ENCODE results near the gene APEX1. TPM values are rescaled to one million over a fixed set of nuclear protein-coding genes. Genes with fewer than 3 reads are reported as not detected.

Gene APEX1
- total RNA-seq, 1 experiment from 2014 or later, result 113 TPM

DNA sequence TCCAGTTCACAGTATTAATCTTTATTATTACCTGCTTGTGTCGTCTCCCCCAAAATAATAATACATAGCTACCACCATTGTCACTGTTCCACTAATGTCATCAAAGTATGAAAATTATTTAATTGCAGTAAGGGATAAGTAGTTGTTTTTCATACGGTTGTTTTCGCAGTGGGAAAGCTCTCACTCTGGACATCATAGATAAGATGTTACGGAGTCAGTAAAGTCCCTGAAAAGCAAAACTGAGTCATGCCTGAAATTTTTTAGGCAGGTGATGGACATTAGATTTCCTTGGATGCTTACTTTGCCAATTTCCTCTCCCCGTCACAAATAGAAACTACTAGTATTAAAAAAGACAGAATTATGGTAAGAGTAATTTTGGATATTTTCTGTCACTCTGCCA lies 27.4 kb downstream of the APEX1 start:
- Histone ChIP-seq H3K79me2 (ENCODE audit: low read depth) (no peaks in the 10 kb centered on the region), H3K27ac (no peak overlapping the region), H3K9me2 (ENCODE audit: insufficient read depth) (no peaks in the 10 kb centered on the region), H4K20me1 (ENCODE audit: insufficient read depth) (no peaks in the 10 kb centered on the region), H3K4me1 (replicated peaks; ENCODE audit: insufficient read depth) (no peaks in the 10 kb centered on the region), H3K27me3 (ENCODE audit: insufficient read depth, low read depth) (no peaks in the 10 kb centered on the region), H3K4me2 (no peak overlapping the region), H3K4me3 (no peak overlapping the region), H2AFZ (no peak overlapping the region), H3K36me3 (ENCODE audit: low read depth) (no peaks in the 10 kb centered on the region), H3K9me3 (ENCODE audit: insufficient read depth, low read depth) (no peaks in the 10 kb centered on the region), H3F3A (ENCODE audit: insufficient read depth, low read depth) (no peaks in the 10 kb centered on the region)
- CTCF ChIA-PET, result interaction anchor here (0.5 kb wide), 1 partner anchor 19 kb away, joined by 3 read pairs; no protein-coding TSS in a partner anchor
- no TSS peak for BruUV-seq (replicated peaks)
- no peak for TF ChIP-seq EZH2 (IDR thresholded peaks at IDR 0.05; ENCODE audit: low read depth)
- no peak for TF ChIP-seq CTCF (conservative IDR thresholded peaks at IDR 0.05)
- intact Hi-C loops (cut with micrococcal nuclease; ENCODE audit: unreplicated experiment), result no loop called here
- DNase-seq, result no peak
- POLR2A ChIA-PET (ENCODE audit: unreplicated experiment), result no interaction called here

DNA sequence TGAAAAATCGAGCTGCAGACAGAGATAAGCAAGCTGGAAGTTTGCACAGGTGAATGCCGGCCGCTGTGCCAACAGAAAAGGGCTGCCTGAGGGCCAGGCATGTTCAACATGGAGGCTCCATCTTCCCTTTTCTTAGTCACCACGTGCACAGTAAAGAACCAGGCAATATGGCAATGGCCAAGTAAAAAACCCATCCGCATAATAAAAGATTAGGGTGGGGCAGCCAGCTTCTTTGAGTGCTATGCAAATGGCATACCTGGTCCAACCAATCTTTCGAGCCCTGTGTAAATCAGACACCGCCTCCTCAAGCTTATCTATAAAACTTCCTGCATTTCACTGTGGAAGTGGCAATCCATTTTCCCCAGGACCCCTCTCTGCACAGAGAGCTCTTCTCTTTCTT lies 30.9 kb downstream of the APEX1 start:
- ChIA-PET POLR2A (ENCODE audit: unreplicated experiment) (no interaction called here), CTCF (no interaction called here)
- H2AFZ ChIP-seq, result no peak overlapping the region
- intact Hi-C loops (cut with micrococcal nuclease; ENCODE audit: unreplicated experiment), result no loop called here
- DNase-seq, result no peak
- no peaks in the 10 kb centered on the region for H4K20me1 ChIP-seq (ENCODE audit: insufficient read depth)
- TF ChIP-seq EZH2 (IDR thresholded peaks at IDR 0.05; ENCODE audit: low read depth), result no peak
- no peak for TF ChIP-seq CTCF (conservative IDR thresholded peaks at IDR 0.05)
- H3K27ac ChIP-seq, result no peak overlapping the region
- H3K9me2 ChIP-seq (ENCODE audit: insufficient read depth), result no peaks in the 10 kb centered on the region
- peaks cover 12% of the 10 kb centered on the region for H3K4me1 ChIP-seq (replicated peaks; ENCODE audit: insufficient read depth)
- no peaks in the 10 kb centered on the region for H3K79me2 ChIP-seq (ENCODE audit: low read depth)
- H3K36me3 ChIP-seq (ENCODE audit: low read depth), result no peaks in the 10 kb centered on the region
- H3K4me2 ChIP-seq, result no peak overlapping the region
- no peaks in the 10 kb centered on the region for H3K27me3 ChIP-seq (ENCODE audit: insufficient read depth, low read depth)
- no peaks in the 10 kb centered on the region for H3F3A ChIP-seq (ENCODE audit: insufficient read depth, low read depth)
- H3K9me3 ChIP-seq (ENCODE audit: insufficient read depth, low read depth), result no peaks in the 10 kb centered on the region
- no TSS peak for BruUV-seq (replicated peaks)
- no peak overlapping the region for H3K4me3 ChIP-seq

DNA sequence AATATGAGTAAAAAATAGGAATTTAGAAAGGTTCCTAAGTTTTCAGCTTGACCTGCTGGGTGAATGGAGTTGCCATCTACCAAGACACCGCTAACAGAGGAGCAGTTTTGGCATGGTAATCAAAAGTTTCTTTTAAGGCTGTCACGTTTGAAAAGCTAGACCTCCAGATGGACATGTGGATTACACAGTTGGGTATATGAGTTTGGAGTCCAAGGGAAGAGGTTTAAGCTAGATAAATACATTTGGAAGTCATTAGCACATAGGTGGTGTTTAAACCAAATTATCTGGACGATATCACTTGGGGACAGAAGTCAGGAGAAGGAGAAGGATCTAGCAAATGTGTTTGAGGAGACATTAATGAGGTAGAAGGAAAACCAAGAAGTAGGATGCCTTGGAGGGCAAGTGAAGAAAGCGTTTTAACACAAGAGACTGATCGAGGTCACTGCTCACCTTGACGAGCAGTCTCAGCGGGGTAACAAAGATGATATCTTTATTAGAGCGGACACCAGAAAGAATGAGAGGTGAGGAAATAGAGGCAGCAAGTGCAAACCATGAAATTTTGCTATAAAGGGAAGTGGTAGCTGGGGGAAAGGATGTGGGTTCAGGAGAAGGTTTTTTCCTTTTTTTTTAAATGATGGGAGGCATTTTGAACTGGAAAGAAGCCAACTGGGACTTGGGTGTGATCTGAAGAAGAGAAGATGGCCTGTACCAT lies 31.8 kb downstream of the APEX1 start:
- no peak overlapping the region for H3K4me3 ChIP-seq
- CTCF ChIA-PET, result no interaction called here
- POLR2A ChIA-PET (ENCODE audit: unreplicated experiment), result no interaction called here

More for the DNA sequence above, 31.8 kb downstream of the APEX1 start:
- Histone ChIP-seq H3K4me1 (replicated peaks; ENCODE audit: insufficient read depth) (peaks cover 12% of the 10 kb centered on the region), H2AFZ (no peak overlapping the region), H3K27me3 (ENCODE audit: insufficient read depth, low read depth) (no peaks in the 10 kb centered on the region), H4K20me1 (ENCODE audit: insufficient read depth) (no peaks in the 10 kb centered on the region), H3K79me2 (ENCODE audit: low read depth) (no peaks in the 10 kb centered on the region), H3K36me3 (ENCODE audit: low read depth) (no peaks in the 10 kb centered on the region), H3F3A (ENCODE audit: insufficient read depth, low read depth) (no peaks in the 10 kb centered on the region), H3K9me3 (ENCODE audit: insufficient read depth, low read depth) (no peaks in the 10 kb centered on the region), H3K4me2 (no peak overlapping the region), H3K27ac (no peak overlapping the region), H3K9me2 (ENCODE audit: insufficient read depth) (no peaks in the 10 kb centered on the region)
- intact Hi-C loops (cut with micrococcal nuclease; ENCODE audit: unreplicated experiment), result no loop called here
- no peak for TF ChIP-seq CTCF (conservative IDR thresholded peaks at IDR 0.05)
- no peak for TF ChIP-seq EZH2 (IDR thresholded peaks at IDR 0.05; ENCODE audit: low read depth)
- no peak for DNase-seq
- BruUV-seq (replicated peaks), result no TSS peak

Measured in PC-9 (cell line).